Anterior cingulate cortex (tissue), 58 donors: Measurements from ENCODE around the gene PIP5K1B.
"Not testable (repeated sequence)": the region's sequence is repeated elsewhere in the genome, so short reads cannot be mapped to it uniquely, and the experiment has no call there.

Source experiments
- DNase-seq, 58 donors: peaks; one replicate each; lab custom pipeline; 2025; lab: John Stamatoyannopoulos, UW

PIP5K1B gene

GRCh38 chr9:68704814-68705530 is at the start of gene PIP5K1B:
PIP5K1B (plus strand) TSS chr9:68705240; CDS start chr9:68822615, 117,375 bp downstream.
- peak in 51 of 58 donors; percentile 16 to 77 (median 48) for DNase-seq

GRCh38 chr9:68664036-68664435 is 41.0 kb upstream of the PIP5K1B start:
- DNase-seq: no peak

GRCh38 chr9:68668127-68668526 is 36.9 kb upstream of the PIP5K1B start:
- no peak for DNase-seq

GRCh38 chr9:68669218-68669617 is 35.8 kb upstream of the PIP5K1B start:
- no peak for DNase-seq

GRCh38 chr9:68672215-68672614 is 32.8 kb upstream of the PIP5K1B start:
- DNase-seq: no peak

GRCh38 chr9:68672625-68673024 is 32.4 kb upstream of the PIP5K1B start:
- no peak for DNase-seq

DNA sequence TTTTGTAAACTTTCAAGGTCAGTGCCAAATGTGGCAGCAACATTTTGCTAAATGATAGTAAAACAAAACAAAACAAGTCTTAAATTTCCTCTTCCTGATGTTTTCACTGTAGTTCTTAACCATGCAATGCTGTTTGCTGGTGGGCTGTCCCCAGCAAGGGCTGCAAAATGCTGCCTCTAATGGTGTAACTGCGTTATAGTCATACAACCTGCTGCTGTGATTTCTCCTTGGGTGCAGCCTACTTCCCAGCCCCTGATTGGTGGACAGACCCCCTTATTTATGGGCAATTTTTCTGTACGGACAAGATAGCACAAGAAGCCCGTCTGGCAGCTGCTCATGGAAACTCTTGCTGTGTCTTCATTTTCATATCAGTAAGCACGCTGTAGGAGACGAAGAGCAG is 26.6 kb upstream of the PIP5K1B start:
- no peak for DNase-seq

GRCh38 chr9:68683433-68683832 is 21.6 kb upstream of the PIP5K1B start:
- DNase-seq: no peak

GRCh38 chr9:68685213-68685612 is 19.8 kb upstream of the PIP5K1B start:
- DNase-seq: no peak

DNA sequence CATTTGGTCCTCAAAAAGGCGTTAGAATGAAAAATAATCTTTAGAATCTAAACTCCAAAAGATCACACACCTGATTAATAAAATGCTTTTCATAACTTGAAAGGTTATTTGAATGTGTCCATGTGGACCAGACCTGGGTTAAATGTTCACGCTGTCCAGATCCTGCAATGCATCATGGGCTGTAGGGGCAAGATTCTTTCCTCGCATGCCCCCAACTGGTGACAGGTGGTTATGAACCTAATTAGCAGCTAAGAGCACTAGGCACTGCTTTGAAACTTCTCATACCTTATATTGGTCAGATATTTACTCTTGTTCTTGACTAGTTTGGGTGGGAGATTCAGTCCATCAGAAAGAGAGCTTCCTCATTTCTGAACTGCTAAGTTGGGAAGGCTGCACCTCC is 19.3 kb upstream of the PIP5K1B start:
- no peak for DNase-seq

DNA sequence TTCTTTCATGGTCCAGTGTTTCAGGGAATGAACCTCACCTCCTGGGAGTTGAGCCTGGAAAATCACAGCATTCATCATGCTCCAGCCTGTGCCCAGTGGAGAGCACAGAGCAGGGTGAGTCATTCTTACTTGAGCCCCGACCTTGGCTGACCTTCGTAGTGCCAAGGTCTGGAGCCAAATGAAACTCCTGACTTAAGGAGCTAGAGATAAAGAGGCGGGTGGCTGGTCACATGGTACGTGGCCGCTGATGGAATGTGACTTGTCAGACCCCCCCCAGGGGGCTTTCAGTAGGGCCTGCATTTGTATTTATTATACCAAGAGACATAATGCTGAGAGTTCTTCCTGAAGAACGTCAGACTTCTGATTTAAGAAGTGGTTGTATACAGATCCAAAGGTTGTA is 15.0 kb upstream of the PIP5K1B start:
- DNase-seq: no peak

- no peak for DNase-seq
Observed at GRCh38 chr9:68692519-68692918, 12.5 kb upstream of the PIP5K1B start.

DNA sequence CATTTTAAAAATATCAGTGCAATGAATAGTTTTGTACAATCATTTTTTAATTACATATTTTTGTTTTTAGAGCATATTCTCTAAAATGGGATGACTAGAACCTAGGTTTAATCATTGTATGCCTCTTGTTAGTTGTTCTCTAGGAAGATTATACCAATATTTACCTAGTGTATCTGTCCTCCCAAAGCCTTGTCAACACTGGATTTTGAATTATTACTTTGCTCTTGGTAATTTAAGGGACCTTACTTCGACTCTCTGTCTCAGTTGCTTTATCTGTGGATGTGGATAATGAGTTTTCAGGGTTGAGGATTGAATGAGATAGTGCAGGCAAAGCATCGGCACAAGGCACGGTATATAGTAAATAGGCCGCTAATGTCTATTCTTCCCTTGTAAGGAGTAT is 10.9 kb upstream of the PIP5K1B start:
- DNase-seq: no peak

- DNase-seq: no peak
Observed at GRCh38 chr9:68697851-68698250, 7.2 kb upstream of the PIP5K1B start.

DNA sequence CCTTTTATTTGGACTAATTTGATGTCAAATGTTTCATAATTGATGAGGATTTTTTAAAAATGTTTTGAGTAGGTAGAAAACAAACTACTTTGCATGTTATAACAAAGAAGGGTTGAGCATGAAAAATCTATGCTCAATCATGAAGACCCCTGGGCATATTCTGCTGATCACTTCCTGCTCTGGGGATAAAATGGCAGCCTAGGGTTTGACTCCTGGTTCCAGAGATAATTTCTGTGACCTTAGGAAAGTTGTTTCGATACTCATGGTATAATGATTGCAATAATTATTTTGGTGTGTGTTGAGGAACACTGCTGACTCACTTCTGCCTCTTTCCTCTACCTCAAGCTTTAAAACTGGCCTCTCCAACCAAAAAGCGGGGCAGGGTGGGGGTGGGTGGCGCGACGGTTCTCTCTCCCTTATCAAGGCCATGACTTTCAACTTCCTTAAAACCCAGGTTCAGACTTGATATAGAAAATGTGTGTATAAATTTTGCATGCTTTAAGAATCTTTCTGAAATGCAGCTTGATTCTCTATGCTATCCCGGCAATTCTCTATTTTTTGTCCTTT is 6.0 kb upstream of the PIP5K1B start:
- no peak for DNase-seq

GRCh38 chr9:68699625-68700024 is 5.4 kb upstream of the PIP5K1B start:
- not testable (repeated sequence) for DNase-seq

- no peak for DNase-seq
Observed at GRCh38 chr9:68702493-68702892, 2.5 kb upstream of the PIP5K1B start.

DNA sequence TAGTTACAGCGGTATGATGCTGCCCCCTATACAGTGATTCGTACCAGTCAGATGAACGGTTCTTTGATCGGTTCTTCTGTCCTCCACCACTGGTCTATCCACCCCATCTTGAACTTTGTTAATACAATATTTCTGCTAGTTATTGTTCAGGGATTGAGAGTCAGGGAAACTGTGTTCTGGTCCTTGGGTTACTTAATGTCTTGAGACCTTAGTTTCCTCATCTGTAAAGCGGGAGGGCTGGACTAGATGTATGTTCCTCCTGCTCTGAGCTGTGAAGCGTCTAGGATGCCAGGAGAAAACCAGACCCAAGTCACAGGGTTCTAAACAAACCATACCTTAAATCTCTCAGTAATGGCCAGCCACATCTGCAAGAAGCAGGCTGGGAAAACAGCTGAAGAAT is 1.4 kb upstream of the PIP5K1B start:
- no peak for DNase-seq

DNA sequence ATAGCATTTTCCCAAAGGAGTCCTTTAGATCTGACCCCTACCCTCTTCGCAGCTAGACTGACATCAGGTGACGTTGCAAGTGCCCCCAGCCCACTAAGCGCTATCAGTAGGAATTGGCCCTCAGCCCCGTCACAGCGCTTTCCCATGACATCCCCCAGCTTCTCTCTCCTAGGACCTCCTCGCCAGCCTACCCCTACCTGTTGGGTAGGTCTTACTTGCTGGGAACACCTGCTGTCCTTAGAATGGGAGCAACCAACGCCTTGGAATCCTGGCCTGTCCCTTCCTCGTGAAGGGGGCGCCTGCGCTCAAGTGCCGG is 584 bp upstream of the PIP5K1B start:
- DNase-seq: peak in 4 of 58 donors; percentile 9 to 42 (median 28)

GRCh38 chr9:68705531-68706362 is 707 bp downstream of the PIP5K1B start:
- peak in 27 of 58 donors; percentile 3 to 60 (median 26) for DNase-seq

- DNase-seq: peak in 6 of 58 donors; percentile 1 to 51 (median 11)
Observed at GRCh38 chr9:68706363-68707201, 1.5 kb downstream of the PIP5K1B start.
